Measurements from ENCODE around the gene AK1. TPM values are rescaled to one million over a fixed set of nuclear protein-coding genes. Genes with fewer than 3 reads are reported as not detected.
"Not testable (repeated sequence)": the region's sequence is repeated elsewhere in the genome, so short reads cannot be mapped to it uniquely, and the experiment has no call there.

AK1 gene
- total and polyA plus RNA-seq, 12 donors, result 51.9 to 242 (median 91.9) TPM

DNA sequence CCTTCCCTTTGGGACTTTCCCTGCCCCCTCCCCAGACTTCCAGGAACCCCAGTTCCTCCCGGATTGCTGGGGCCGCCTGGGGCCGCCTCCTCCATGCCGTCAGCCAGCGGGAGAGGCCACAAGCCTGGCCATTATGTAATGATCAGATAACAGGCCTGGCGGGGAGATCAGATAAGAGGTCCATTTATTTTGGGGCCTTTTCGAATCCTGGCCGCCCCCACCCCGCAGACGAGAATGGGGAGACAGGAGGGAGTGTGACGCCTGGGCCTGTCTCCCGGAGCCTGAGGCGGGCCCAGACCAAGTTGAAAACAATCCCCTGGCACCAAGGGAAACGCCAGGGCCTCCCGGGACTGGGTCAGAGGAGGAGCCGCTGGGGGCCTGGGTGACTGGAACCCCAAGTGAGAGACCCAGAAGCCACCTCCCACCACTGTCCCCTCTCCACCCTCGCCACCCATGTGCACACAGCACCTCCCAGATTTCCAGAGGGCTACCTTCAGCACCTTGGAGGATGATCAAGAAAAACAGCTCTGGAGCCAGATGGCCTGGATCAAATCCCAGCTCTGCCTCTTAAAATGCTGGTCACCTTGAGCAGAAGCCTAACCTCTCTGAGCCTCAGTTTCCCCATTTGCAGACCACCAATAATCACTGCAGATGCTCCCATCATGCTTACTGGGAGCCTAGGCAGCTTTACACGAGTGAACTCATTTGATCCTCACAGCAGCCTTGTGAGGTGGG is 30.9 kb downstream of the AK1 start:
- TF ChIP-seq, protein P1, sequence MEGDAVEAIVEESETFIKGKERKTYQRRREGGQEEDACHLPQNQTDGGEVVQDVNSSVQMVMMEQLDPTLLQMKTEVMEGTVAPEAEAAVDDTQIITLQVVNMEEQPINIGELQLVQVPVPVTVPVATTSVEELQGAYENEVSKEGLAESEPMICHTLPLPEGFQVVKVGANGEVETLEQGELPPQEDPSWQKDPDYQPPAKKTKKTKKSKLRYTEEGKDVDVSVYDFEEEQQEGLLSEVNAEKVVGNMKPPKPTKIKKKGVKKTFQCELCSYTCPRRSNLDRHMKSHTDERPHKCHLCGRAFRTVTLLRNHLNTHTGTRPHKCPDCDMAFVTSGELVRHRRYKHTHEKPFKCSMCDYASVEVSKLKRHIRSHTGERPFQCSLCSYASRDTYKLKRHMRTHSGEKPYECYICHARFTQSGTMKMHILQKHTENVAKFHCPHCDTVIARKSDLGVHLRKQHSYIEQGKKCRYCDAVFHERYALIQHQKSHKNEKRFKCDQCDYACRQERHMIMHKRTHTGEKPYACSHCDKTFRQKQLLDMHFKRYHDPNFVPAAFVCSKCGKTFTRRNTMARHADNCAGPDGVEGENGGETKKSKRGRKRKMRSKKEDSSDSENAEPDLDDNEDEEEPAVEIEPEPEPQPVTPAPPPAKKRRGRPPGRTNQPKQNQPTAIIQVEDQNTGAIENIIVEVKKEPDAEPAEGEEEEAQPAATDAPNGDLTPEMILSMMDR (IDR thresholded peaks at IDR 0.05), result no peak
- TF ChIP-seq POLR2A (IDR thresholded peaks at IDR 0.05), result no peak
- whole genome bisulfite sequencing, 4 donors, result 38 to 53% (median 47%) methylated on average over 6 to 18 of the region's 18 CpGs
- Histone ChIP-seq H3K4me3 (peak overlapping the region in 1 of 4 donors; percentile 7), H3K9me3 (replicated peaks in 1 of 3) (no peaks in the 10 kb centered on the region), H3K27ac (peak overlapping the region in 4 of 5 donors; percentile 51 to 89 (median 56)), H3K36me3 (replicated peaks in 1 of 2) (peaks cover 0 to 11% of the 10 kb centered on the region in 2 donors), H3K4me1 (replicated peaks in 1 of 2) (peaks cover 0 to 29% of the 10 kb centered on the region in 2 donors), H3K27me3 (no peaks in the 10 kb centered on the region)
- DNase-seq, result peak in 4 of 7 donors; percentile 14 to 68 (median 59)
- intact Hi-C loops (cut with DNase I), result no loop called here

DNA sequence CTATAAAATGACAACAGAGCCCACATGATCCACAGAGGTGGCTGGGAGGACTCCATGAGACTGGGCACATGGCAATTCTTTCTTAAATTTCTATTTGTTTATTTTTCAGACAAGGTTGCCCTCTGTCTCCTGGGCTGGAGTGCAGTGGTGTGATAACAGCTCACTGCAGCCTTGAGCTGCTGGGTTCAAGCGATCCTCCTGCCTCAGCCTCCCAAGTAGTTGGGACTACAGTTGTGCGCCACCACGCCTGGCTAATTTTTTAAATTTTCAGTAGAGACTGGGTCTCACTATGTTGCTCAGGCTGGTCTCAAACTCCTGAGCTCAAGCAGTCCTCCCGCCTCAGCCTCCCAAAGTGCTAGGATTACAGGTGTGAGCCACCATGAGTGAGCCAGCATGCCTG is 31.9 kb downstream of the AK1 start:
- intact Hi-C loops (cut with DNase I); H3K27me3 ChIP-seq; DNase-seq; H3K9me3 ChIP-seq (replicated peaks in 1 of 3): not testable (repeated sequence)
- 87 to 100% (median 96%) methylated on average over 4 of the region's 4 CpGs for WGBS, 4 donors
- Histone ChIP-seq H3K4me1 (replicated peaks in 1 of 2) (peaks cover 0 to 31% of the 10 kb centered on the region in 2 donors), H3K4me3 (peak overlapping the region in 1 of 4 donors; percentile 7), H3K36me3 (replicated peaks in 1 of 2) (peaks cover 0 to 11% of the 10 kb centered on the region in 2 donors), H3K27ac (peak overlapping the region in 4 of 5 donors; percentile 31 to 89 (median 64))

DNA sequence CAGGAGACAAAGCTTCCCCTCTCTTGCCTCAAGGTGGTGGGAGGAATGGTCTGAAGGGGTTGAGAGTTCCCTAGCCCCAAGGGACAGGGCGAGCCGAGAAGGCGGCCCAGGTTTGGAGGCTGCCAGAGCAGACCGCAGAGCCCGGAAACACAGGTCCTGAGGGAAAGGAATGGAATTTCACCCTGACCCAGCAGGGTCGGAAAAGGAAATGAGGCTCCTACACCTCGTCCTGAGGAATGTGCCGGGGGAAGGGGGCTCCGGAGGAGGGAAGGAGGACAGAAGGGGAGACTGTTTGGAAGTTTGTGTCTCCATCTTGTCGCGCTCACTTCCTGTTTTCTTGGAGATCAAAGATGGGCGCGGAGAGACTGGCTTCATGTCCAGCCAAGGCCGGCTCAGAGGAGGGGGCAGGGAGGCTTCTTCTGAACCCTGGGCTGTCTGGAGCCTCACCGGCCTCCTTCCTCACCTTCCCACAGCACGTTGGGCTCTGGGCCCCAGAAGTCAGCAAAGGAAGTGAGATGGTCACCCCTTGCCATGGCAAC is 32.6 kb downstream of the AK1 start:
- Histone ChIP-seq H3K4me3 (no peak overlapping the region), H3K36me3 (replicated peaks in 1 of 2) (peaks cover 0 to 11% of the 10 kb centered on the region in 2 donors), H3K27ac (peak overlapping the region in 4 of 5 donors; percentile 27 to 89 (median 64)), H3K4me1 (replicated peaks in 1 of 2) (peaks cover 0 to 38% of the 10 kb centered on the region in 2 donors), H3K27me3 (no peaks in the 10 kb centered on the region), H3K9me3 (replicated peaks in 1 of 3) (no peaks in the 10 kb centered on the region)
- peak in 4 of 7 donors; percentile 45 to 74 (median 55) for DNase-seq
- intact Hi-C loops (cut with DNase I), result no loop called here
- TF ChIP-seq, protein P1 (IDR thresholded peaks at IDR 0.05), result no peak
- no peak for TF ChIP-seq POLR2A (IDR thresholded peaks at IDR 0.05)
- whole genome bisulfite sequencing, 4 donors, result 57 to 80% (median 69%) methylated on average over 13 to 16 of the region's 16 CpGs

- H3K9me3 ChIP-seq (replicated peaks in 1 of 3), result no peaks in the 10 kb centered on the region
- peak overlapping the region in 2 of 5 donors; percentile 89 to 94 for H3K27ac ChIP-seq
- H3K36me3 ChIP-seq (replicated peaks in 1 of 2), result peaks cover 0 to 11% of the 10 kb centered on the region in 2 donors
- TF ChIP-seq POLR2A (IDR thresholded peaks at IDR 0.05), result no peak
- TF ChIP-seq, protein P1 (IDR thresholded peaks at IDR 0.05), result no peak
- peaks cover 15 to 58% of the 10 kb centered on the region in 2 donors for H3K4me1 ChIP-seq (replicated peaks in 1 of 2)
- no peak for DNase-seq
- H3K27me3 ChIP-seq, result no peaks in the 10 kb centered on the region
- WGBS, 4 donors, result 80 to 84% (median 83%) methylated on average over 10 to 15 of the region's 15 CpGs
- intact Hi-C loops (cut with DNase I), result no loop called here
- H3K4me3 ChIP-seq, result no peak overlapping the region
Measured at GRCh38 chr9:127841087-127841835, 36.2 kb downstream of the AK1 start.

Measured in adrenal gland (tissue), 12 donors.